ENCODE results near the gene MYOM1. TPM values are rescaled to one million over a fixed set of nuclear protein-coding genes. Genes with fewer than 3 reads are reported as not detected.
"Not testable (repeated sequence)": the region's sequence is repeated elsewhere in the genome, so short reads cannot be mapped to it uniquely, and the experiment has no call there.

MYOM1 gene
- total and polyA plus RNA-seq, 2 donors (not counting 3 experiments of a cell fraction or from before 2014, with no cell fraction given), result 0.08 TPM; not detected in 1

DNA sequence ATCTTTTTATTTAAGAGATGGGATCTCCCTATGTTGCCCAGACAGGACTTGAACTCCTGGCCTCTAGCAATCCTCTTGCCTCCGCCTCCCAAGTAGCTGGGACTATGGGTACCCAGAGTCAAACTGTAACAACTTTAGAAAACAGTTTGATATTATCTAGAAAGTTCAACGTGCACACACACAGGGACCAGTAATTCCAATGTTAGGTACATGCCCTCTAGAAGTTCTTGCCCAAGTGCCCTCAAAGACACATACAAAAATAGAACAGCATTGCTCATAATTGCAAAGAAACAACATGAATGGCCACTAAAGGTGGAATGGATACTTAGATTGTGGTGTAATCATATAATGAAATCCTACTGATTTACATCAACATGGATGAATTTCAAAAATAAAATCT is 194.2 kb downstream of the MYOM1 start:
- dilution Hi-C loops (cut with MboI; ENCODE audit: extremely low pct_ligation_motif_present, low sequenced_read_pairs) (no loop called here), intact Hi-C loops (cut with micrococcal nuclease) (no loop called here)
- CTCF ChIA-PET, result no interaction called here
- no peaks in the 10 kb centered on the region for H3K79me2 ChIP-seq (ENCODE audit: control insufficient read depth, insufficient read depth, low read length)
- no peaks in the 10 kb centered on the region for H3K36me3 ChIP-seq (ENCODE audit: control insufficient read depth in 2 of 2, extremely low read depth in 1 of 2, insufficient read depth in 2 of 2, low read length in 2 of 2)
- TF ChIP-seq GATA2 (IDR thresholded peaks at IDR 0.05; ENCODE audit: insufficient read depth, insufficient read length, low read depth, low read length) (no peak), FOS (IDR thresholded peaks at IDR 0.05; ENCODE audit: borderline replicate concordance, insufficient read depth, low read length) (no peak), EZH2 (IDR thresholded peaks at IDR 0.05; ENCODE audit: borderline replicate concordance, low read depth, low read length, severe bottlenecking) (no peak), POLR2AphosphoS5 (IDR thresholded peaks at IDR 0.05; ENCODE audit: insufficient read depth, low read depth, low read length) (no peak), MAX (IDR thresholded peaks at IDR 0.05; ENCODE audit: insufficient read depth, insufficient read length) (no peak), MYC (IDR thresholded peaks at IDR 0.05; ENCODE audit: low read depth, low read length) (no peak), POLR2A (IDR thresholded peaks at IDR 0.05; ENCODE audit: low read depth, low read length) (no peak), CTCF (IDR thresholded peaks at IDR 0.05; ENCODE audit: extremely low read depth in 1 of 2, insufficient read depth in 1 of 2, low read depth in 1 of 2, low read length in 2 of 2) (no peak), JUN (IDR thresholded peaks at IDR 0.05; ENCODE audit: borderline replicate concordance, insufficient read depth, insufficient read length, low read depth) (no peak)
- POLR2A ChIA-PET, result no interaction called here
- H3K9me3 ChIP-seq (replicated peaks; ENCODE audit: control insufficient read depth, insufficient read depth, low read length), result no peaks in the 10 kb centered on the region
- no peak overlapping the region for H3K4me2 ChIP-seq (ENCODE audit: insufficient read depth, low read length)
- no peak overlapping the region for H3K9ac ChIP-seq (replicated peaks; ENCODE audit: extremely low read depth, insufficient read depth, low read length)
- DNase-seq (ENCODE audit: low read depth, low spot score) (no peak), FAIRE-seq (no peak)
- H3K27me3 ChIP-seq (ENCODE audit: control insufficient read depth in 2 of 2, insufficient read depth in 2 of 2, low read length in 2 of 2), result no peaks in the 10 kb centered on the region
- no peaks in the 10 kb centered on the region for H4K20me1 ChIP-seq (replicated peaks; ENCODE audit: control insufficient read depth, extremely low read depth, insufficient read depth, low read length)
- BruUV-seq (replicated peaks), result no TSS peak
- H3K27ac ChIP-seq (ENCODE audit: insufficient read depth, low read depth, low read length), result no peak overlapping the region
- no peak overlapping the region for H3K4me3 ChIP-seq (replicated peaks in 1 of 3; ENCODE audit: insufficient read depth in 1 of 3, low read depth in 1 of 3, low read length in 3 of 3)
- H3K9me1 ChIP-seq (replicated peaks; ENCODE audit: control insufficient read depth, extremely low read depth, insufficient read depth, low read length), result no peaks in the 10 kb centered on the region
- no peak overlapping the region for H2AFZ ChIP-seq (ENCODE audit: low read depth, low read length)
- peaks cover 9% of the 10 kb centered on the region for H3K4me1 ChIP-seq (ENCODE audit: control insufficient read depth, extremely low read depth, insufficient read depth, low read length)

DNA sequence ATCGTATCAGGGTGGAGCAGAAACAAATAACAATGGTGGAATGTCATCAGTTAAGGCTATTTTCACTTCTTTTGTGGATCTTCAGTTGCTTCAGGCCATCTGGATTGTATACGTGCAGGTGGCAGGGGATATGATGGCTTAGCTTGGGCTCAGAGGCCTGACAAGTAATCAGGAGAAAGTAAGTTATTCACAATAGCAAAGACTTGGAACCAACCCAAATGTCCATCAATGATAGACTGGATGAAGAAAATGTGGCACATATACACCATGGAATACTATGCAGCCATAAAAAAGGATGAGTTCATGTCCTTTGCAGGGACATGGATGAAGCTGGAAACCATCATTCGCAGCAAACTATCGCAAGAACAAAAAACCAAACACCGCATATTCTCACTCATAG is 196.2 kb downstream of the MYOM1 start:
- H3K36me3 ChIP-seq (ENCODE audit: control insufficient read depth in 2 of 2, extremely low read depth in 1 of 2, insufficient read depth in 2 of 2, low read length in 2 of 2); H3K4me2 ChIP-seq (ENCODE audit: insufficient read depth, low read length); H2AFZ ChIP-seq (ENCODE audit: low read depth, low read length); H3K9me1 ChIP-seq (replicated peaks; ENCODE audit: control insufficient read depth, extremely low read depth, insufficient read depth, low read length); H3K27me3 ChIP-seq (ENCODE audit: control insufficient read depth in 2 of 2, insufficient read depth in 2 of 2, low read length in 2 of 2); intact Hi-C loops (cut with micrococcal nuclease); H4K20me1 ChIP-seq (replicated peaks; ENCODE audit: control insufficient read depth, extremely low read depth, insufficient read depth, low read length); H3K27ac ChIP-seq (ENCODE audit: insufficient read depth, low read depth, low read length); DNase-seq (ENCODE audit: low read depth, low spot score); H3K79me2 ChIP-seq (ENCODE audit: control insufficient read depth, insufficient read depth, low read length); H3K9ac ChIP-seq (replicated peaks; ENCODE audit: extremely low read depth, insufficient read depth, low read length); FAIRE-seq; H3K4me3 ChIP-seq (replicated peaks in 1 of 3; ENCODE audit: insufficient read depth in 1 of 3, low read depth in 1 of 3, low read length in 3 of 3); H3K9me3 ChIP-seq (replicated peaks; ENCODE audit: control insufficient read depth, insufficient read depth, low read length); BruUV-seq (replicated peaks); H3K4me1 ChIP-seq (ENCODE audit: control insufficient read depth, extremely low read depth, insufficient read depth, low read length); dilution Hi-C loops (cut with MboI; ENCODE audit: extremely low pct_ligation_motif_present, low sequenced_read_pairs); POLR2A ChIA-PET: not testable (repeated sequence)
- CTCF ChIA-PET, result interaction anchor here (1.6 kb wide), 1 partner anchor 40 kb away, joined by 4 read pairs; no protein-coding TSS in a partner anchor
